Measurements from ENCODE around the gene ZC3H18.
A peak's percentile ranks its signal among the peaks of the same experiment; 100 is the strongest.

ZC3H18 gene

GRCh38 chr16:88533381-88533917 is 36.8 kb upstream of the ZC3H18 start:
- DNase-seq: peak; percentile 4

GRCh38 chr16:88533932-88534637 is 36.1 kb upstream of the ZC3H18 start:
- no peak for DNase-seq

- no peak for DNase-seq
Observed at GRCh38 chr16:88534638-88535190, 35.5 kb upstream of the ZC3H18 start.

- DNase-seq: no peak
Observed at GRCh38 chr16:88535191-88535856, 34.9 kb upstream of the ZC3H18 start.

GRCh38 chr16:88535857-88536222 is 34.4 kb upstream of the ZC3H18 start:
- no peak for DNase-seq

- DNase-seq: no peak
Observed at GRCh38 chr16:88536510-88536909, 33.7 kb upstream of the ZC3H18 start.

GRCh38 chr16:88536971-88537751 is 33.0 kb upstream of the ZC3H18 start:
- DNase-seq: no peak

GRCh38 chr16:88537859-88538258 is 32.3 kb upstream of the ZC3H18 start:
- DNase-seq: no peak

GRCh38 chr16:88538366-88539060 is 31.7 kb upstream of the ZC3H18 start:
- DNase-seq: no peak

- DNase-seq: no peak
Observed at GRCh38 chr16:88539261-88539651, 30.9 kb upstream of the ZC3H18 start.

- no peak for DNase-seq
Observed at GRCh38 chr16:88539652-88540345, 30.4 kb upstream of the ZC3H18 start.

GRCh38 chr16:88540346-88540977 is 29.7 kb upstream of the ZC3H18 start:
- no peak for DNase-seq

- DNase-seq: no peak
Observed at GRCh38 chr16:88541831-88542616, 28.2 kb upstream of the ZC3H18 start.

GRCh38 chr16:88543230-88543813 is 26.9 kb upstream of the ZC3H18 start:
- no peak for DNase-seq

GRCh38 chr16:88545781-88546180 is 24.4 kb upstream of the ZC3H18 start:
- no peak for DNase-seq

GRCh38 chr16:88548131-88548874 is 21.9 kb upstream of the ZC3H18 start:
- DNase-seq: no peak

GRCh38 chr16:88548985-88549384 is 21.2 kb upstream of the ZC3H18 start:
- DNase-seq: no peak

- no peak for DNase-seq
Observed at GRCh38 chr16:88549671-88550245, 20.4 kb upstream of the ZC3H18 start.

- no peak for DNase-seq
Observed at GRCh38 chr16:88550246-88550661, 19.9 kb upstream of the ZC3H18 start.

Data from kidney glomerular epithelial cell (primary cell).